A549 (cell line): ENCODE measurements around the gene PDE4D. TPM values are rescaled to one million over a fixed set of nuclear protein-coding genes. Genes with fewer than 3 reads are reported as not detected.

Experiments used
- ATAC-seq, 2 experiments: fragments of 200-7000 bp in 1 of 2; fragments of >200 bp in 1 of 2; cut with Nextera tagmentation in 1 of 2; cut with Tn5 transposase in 1 of 2; 3 replicates each; pipeline versions ENCODE4 v1.8.0 to v1.9.1; 2018 to 2020; ENCODE audit warnings: mild to moderate bottlenecking in 1 of 2, moderate library complexity in 1 of 2
- CTCF ChIA-PET: fragments of 300-600 bp; sonication (Branson Sonifier 250); formaldehyde crosslinking; extraction: SDS; loops from one replicate; lab custom pipeline; 2021; ENCODE audit warnings: antibody characterized with exemption, inconsistent platforms; lab: Yijun Ruan, JAX
- POLR2A ChIA-PET: fragments of 350-600 bp; formaldehyde crosslinking; extraction: SDS; loops from one replicate; lab custom pipeline; 2021; ENCODE audit warnings: antibody characterized with exemption, inconsistent platforms; lab: Yijun Ruan, JAX
- DNase-seq, 2 experiments: peaks; one replicate each; pipeline versions ENCODE4 v3.0.0 to v3.0.0-alpha.2; 2011 to 2016; ENCODE audit warnings: low read depth in 1 of 2, low spot score in 1 of 2
- FAIRE-seq: peaks from 2 replicates; lab custom pipeline; 2011; peaks lifted over from hg19 to GRCh38; lab: Jason Lieb, UNC
- H3K27ac ChIP-seq, 2 experiments: fragments of >200 bp; sonication (Bioruptor Twin); formaldehyde crosslinking; 3 replicates each; pipeline ENCODE4 v1.5.1; 2016 to 2017
- H3K4me1 ChIP-seq: fragments of >200 bp; sonication (Bioruptor Twin); formaldehyde crosslinking; 3 replicates; pipeline ENCODE4 v1.6.1; 2016
- H3K4me2 ChIP-seq: fragments of >200 bp; sonication (Bioruptor Twin); formaldehyde crosslinking; 3 replicates; pipeline ENCODE4 v1.6.1; 2016
- H3K4me3 ChIP-seq: fragments of >200 bp; sonication (Bioruptor Twin); formaldehyde crosslinking; 3 replicates; pipeline ENCODE4 v1.5.1; 2016
- H3K9me3 ChIP-seq: fragments of >200 bp; sonication (Bioruptor Twin); formaldehyde crosslinking; 3 replicates; pipeline ENCODE4 v1.6.1; 2016
- BHLHE40 ChIP-seq: IDR thresholded peaks from 2 replicates; pipeline ENCODE4 v1.6.1; 2012; ENCODE audit warnings: low read depth, low read length, inconsistent platforms
- CBX8 ChIP-seq: fragments of 200-600 bp; sonication (generic); IDR thresholded peaks from 2 replicates; pipeline ENCODE4 v1.6.1; 2016
- CEBPB ChIP-seq, 2 experiments: fragments of >200 bp in 1 of 2; sonication (Bioruptor Twin) in 1 of 2; formaldehyde crosslinking in 1 of 2; IDR thresholded peaks; 2 replicates each; pipeline ENCODE4 v1.6.1; 2012 to 2016
- ESRRA ChIP-seq: fragments of 150-350 bp; IDR thresholded peaks from 2 replicates; pipeline ENCODE4 v1.6.1; 2014; ENCODE audit warnings: mild to moderate bottlenecking, low read length, borderline replicate concordance
- FOSB ChIP-seq: fragments of 250-450 bp; sonication (Bioruptor Pico); IDR thresholded peaks from 2 replicates; pipeline ENCODE4 v1.5.0; 2020; ENCODE audit warnings: mild to moderate bottlenecking, moderate library complexity
- FOSL2 ChIP-seq, 2 experiments: fragments of 450-650 bp in 1 of 2; fragments of >200 bp in 1 of 2; sonication (Bioruptor Twin) in 1 of 2; formaldehyde crosslinking; IDR thresholded peaks; 2 replicates each; pipeline versions ENCODE4 v1.5.0 to v1.6.1; 2016 to 2020; ENCODE audit warnings: mild to moderate bottlenecking in 1 of 2, moderate library complexity in 1 of 2
- GATA3 ChIP-seq: IDR thresholded peaks from 2 replicates; pipeline ENCODE4 v1.6.1; 2012; ENCODE audit warnings: borderline replicate concordance
- HEYL ChIP-seq: fragments of 250-450 bp; sonication (Bioruptor Pico); IDR thresholded peaks from 2 replicates; pipeline ENCODE4 v1.8.0; 2021; ENCODE audit warnings: mild to moderate bottlenecking, moderate library complexity
- HOXB13 ChIP-seq: fragments of 250-450 bp; sonication (Bioruptor Pico); IDR thresholded peaks from 2 replicates; pipeline ENCODE4 v1.5.0; 2020; ENCODE audit warnings: low read depth, mild to moderate bottlenecking, moderate library complexity
- JUN ChIP-seq, 2 experiments: fragments of >200 bp; sonication (Bioruptor Twin); formaldehyde crosslinking; IDR thresholded peaks; 2 replicates in 1 of 2; 3 replicates in 1 of 2; pipeline ENCODE4 v1.6.1; 2016 to 2017
- JUNB ChIP-seq: fragments of >200 bp; sonication (Bioruptor Twin); formaldehyde crosslinking; IDR thresholded peaks from 2 replicates; pipeline ENCODE4 v1.6.1; 2016
- MAFK ChIP-seq: fragments of 450-650 bp; IDR thresholded peaks from 2 replicates; pipeline ENCODE4 v1.6.1; 2014; ENCODE audit not compliant: partially characterized antibody
- MAZ ChIP-seq: fragments of 150-350 bp; IDR thresholded peaks from 2 replicates; pipeline ENCODE4 v1.6.1; 2014; ENCODE audit warnings: antibody characterized with exemption, low read depth, low read length, borderline replicate concordance
- POLR2A ChIP-seq: IDR thresholded peaks from 2 replicates; pipeline ENCODE4 v1.6.1; 2012; ENCODE audit warnings: mild to moderate bottlenecking, low read length
- POLR2AphosphoS2 ChIP-seq: conservative IDR thresholded peaks from 2 replicates; pipeline ENCODE4 v1.6.1; 2012; ENCODE audit warnings: low read length, improper control_type of control experiment, inconsistent platforms
- SMC3 ChIP-seq: fragments of >200 bp; sonication (Bioruptor Twin); formaldehyde crosslinking; IDR thresholded peaks from 3 replicates; pipeline ENCODE4 v1.6.1; 2018; ENCODE audit warnings: inconsistent platforms
- SREBF2 ChIP-seq: fragments of 450-650 bp; IDR thresholded peaks from 2 replicates; pipeline ENCODE4 v1.6.1; 2014; ENCODE audit warnings: mild to moderate bottlenecking, moderate library complexity
- ZC3H11A ChIP-seq: fragments of 450-650 bp; IDR thresholded peaks from 2 replicates; pipeline ENCODE4 v1.6.1; 2014; ENCODE audit warnings: antibody characterized with exemption, mild to moderate bottlenecking
- ZSCAN20 ChIP-seq: fragments of 250-450 bp; sonication (Bioruptor Pico); IDR thresholded peaks from 2 replicates; pipeline ENCODE4 v1.8.0; 2022; ENCODE audit warnings: mild to moderate bottlenecking, moderate library complexity
- WGBS: methylation state at CpG from one replicate; pipeline ENCODE4 v1.1.6; 2017; ENCODE audit errors: missing lambda C conversion rate; 5-methylcytosine and 5-hydroxymethylcytosine counted together
- polyA plus RNA-seq, 4 experiments: library from polyadenylated mRNA; depleted of rRNA in 3 of 4; stranded (reverse); fragments of >200 nt; fragmentation: RNase III in 1 of 4; extraction: RNeasy Plus Mini Kit Qiagen cat#74134 plus additional on column Dnase treatment in 1 of 4; gene quantifications; 2 replicates in 3 of 4; 3 replicates in 1 of 4; pipeline ENCODE4 v1.2.3, GENCODE V29; 2011 to 2017
- TF ChIP-seq, protein P1 (sequence below): fragments of 250-450 bp; sonication (Bioruptor Pico); IDR thresholded peaks from 2 replicates; pipeline ENCODE4 v1.5.0; 2021; ENCODE audit warnings: mild to moderate bottlenecking, moderate library complexity, borderline replicate concordance
- TF ChIP-seq, protein P2 (sequence below): fragments of >200 bp; sonication (Bioruptor Twin); formaldehyde crosslinking; IDR thresholded peaks from 2 replicates; pipeline ENCODE4 v1.6.1; 2016
- TF ChIP-seq, protein P3 (sequence below): IDR thresholded peaks from 2 replicates; pipeline ENCODE4 v1.6.1; 2012; ENCODE audit warnings: low read depth, borderline replicate concordance

PDE4D gene
- polyA plus RNA-seq, 2 of the 4 experiments (the other 2 are of a cell fraction) = 74.0 to 213 TPM

DNA sequence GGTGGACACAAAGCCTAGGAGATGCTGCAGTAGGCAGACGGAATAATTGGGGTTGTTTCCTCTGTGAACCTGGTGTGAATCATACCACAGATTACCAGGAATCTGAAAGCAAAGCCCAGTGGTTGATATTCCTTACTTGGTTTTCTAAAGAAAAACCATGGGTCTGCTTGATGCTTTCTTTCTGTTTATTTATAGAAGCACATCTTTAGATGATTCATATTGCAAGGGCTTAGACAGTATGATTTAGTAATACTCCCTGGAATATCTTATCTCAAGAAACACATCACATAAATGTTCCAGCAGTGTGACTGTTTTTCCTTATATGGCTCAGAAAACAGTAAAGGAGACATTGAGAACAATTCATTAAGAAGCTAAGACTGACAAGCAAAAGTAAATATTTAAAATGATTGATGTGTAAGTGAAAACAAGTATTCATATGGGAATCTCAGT lies 687.4 kb downstream of the PDE4D start:
- ChIA-PET POLR2A (no interaction called here), CTCF (interaction anchor here (0.6 to 1.7 kb wide), 3 partner anchors 18 to 135 kb away, joined by 3 to 8 read pairs (median 3); no protein-coding TSS in a partner anchor)
- WGBS = 19% methylated on average over 1 of the region's 1 CpG
- ATAC-seq (peak; percentile 76 to 87), FAIRE-seq (peak; percentile 76), DNase-seq (peak in 1 of 2 experiments; percentile 74)
- Histone ChIP-seq H3K4me1 (peaks cover 81% of the 10 kb centered on the region), H3K4me3 (no peak overlapping the region), H3K9me3 (no peaks in the 10 kb centered on the region), H3K27ac (peak overlapping the region; percentile 67 to 77), H3K4me2 (peak overlapping the region; percentile 50)
- TF ChIP-seq FOSL2 (IDR thresholded peaks at IDR 0.05) (peak; percentile 75), FOSL2 (CRISPR knock-in tag; IDR thresholded peaks at IDR 0.05) (peak; percentile 77), CEBPB (IDR thresholded peaks at IDR 0.05) (peak; percentile 55 to 76; a peak in 3 of 4 replicates), GATA3 (peak; percentile 80), HOXB13 (CRISPR knock-in tag) (no peak), JUNB (peak; percentile 81), JUN (IDR thresholded peaks at IDR 0.05) (peak; percentile 16 to 46; a peak in 2 of 5 replicates), ESRRA (no peak)

DNA sequence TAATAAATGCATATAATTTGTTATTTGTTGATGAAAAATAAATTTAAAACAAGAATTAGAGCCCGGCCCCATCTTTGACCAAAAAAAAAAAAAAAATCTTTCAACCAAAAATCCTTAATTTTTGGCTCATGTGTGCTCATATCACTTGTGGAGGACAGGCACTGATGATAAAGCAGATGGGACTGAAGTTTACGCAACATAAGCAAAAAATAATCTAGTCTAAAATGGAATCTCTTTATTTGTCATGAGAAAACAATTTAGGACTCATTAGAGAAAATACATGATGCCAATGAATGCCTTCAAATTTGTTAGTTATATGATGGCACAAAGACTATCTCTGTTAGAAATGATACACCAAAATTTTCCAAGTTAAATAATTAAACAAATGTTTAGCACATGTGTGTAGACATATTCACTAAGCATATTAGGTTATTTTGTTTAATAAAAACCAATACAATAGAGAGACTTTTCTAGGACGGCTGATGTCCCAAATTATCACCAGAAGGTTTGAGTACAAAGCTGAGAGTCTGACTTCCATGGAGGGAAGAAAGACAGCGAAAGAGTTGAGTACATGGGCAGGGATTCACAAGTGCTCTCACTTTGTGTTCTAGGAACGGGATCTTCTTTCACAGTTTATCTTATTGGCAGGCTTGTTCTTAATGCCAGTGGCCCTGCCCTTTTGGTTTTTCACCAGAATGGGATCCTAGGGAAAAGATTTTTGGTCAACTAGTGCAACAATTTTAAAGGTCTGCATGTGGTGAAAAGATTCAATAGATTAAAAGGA lies 689.2 kb downstream of the PDE4D start:
- peak; percentile 95 for TF ChIP-seq MAFK
- TF ChIP-seq JUN (IDR thresholded peaks at IDR 0.05) = no peak
- TF ChIP-seq, all 56 proteins: peak for 1
- Histone ChIP-seq H3K27ac (peak overlapping the region; percentile 67 to 77; a peak in 5 of 6 replicates), H3K4me3 (no peak overlapping the region), H3K9me3 (no peaks in the 10 kb centered on the region), H3K4me1 (peaks cover 65% of the 10 kb centered on the region), H3K4me2 (peak overlapping the region; percentile 50; the same call in 2 of the 3 replicates)
- FAIRE-seq (peak; percentile 39), DNase-seq (no peak), ATAC-seq (no peak)
- CTCF ChIA-PET = interaction anchor here (1.4 kb wide), 1 partner anchor 11 kb away, joined by 5 read pairs; no protein-coding TSS in a partner anchor
- WGBS = 75% methylated on average over 5 of the region's 5 CpGs
- POLR2A ChIA-PET = no interaction called here

DNA sequence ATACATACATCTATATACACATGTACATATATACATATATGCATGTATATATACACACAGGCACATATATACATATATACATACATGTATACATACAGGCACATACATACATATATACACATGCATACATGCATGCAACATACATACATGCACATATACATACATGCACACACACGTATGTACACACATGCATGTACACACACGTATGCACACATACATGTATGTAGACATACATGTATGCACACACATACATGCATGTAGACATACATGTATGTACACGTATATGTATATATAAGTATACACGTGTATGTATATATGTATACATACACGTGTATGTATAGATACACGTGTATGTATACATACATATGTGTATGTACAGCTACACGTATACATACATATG lies 693.7 kb downstream of the PDE4D start:
- Histone ChIP-seq H3K9me3 (no peaks in the 10 kb centered on the region), H3K27ac (no peak overlapping the region), H3K4me2 (no peak overlapping the region), H3K4me3 (no peak overlapping the region), H3K4me1 (peaks cover 55% of the 10 kb centered on the region)
- CTCF ChIA-PET = no interaction called here
- WGBS = 72% methylated on average over 7 of the region's 7 CpGs
- FAIRE-seq = peak; percentile 92
- POLR2A ChIA-PET = no interaction called here
- TF ChIP-seq POLR2AphosphoS2 (peak; percentile 86; the same call in 1 of the 2 replicates), CBX8 (no peak)
- no peak for DNase-seq
- ATAC-seq = no peak

DNA sequence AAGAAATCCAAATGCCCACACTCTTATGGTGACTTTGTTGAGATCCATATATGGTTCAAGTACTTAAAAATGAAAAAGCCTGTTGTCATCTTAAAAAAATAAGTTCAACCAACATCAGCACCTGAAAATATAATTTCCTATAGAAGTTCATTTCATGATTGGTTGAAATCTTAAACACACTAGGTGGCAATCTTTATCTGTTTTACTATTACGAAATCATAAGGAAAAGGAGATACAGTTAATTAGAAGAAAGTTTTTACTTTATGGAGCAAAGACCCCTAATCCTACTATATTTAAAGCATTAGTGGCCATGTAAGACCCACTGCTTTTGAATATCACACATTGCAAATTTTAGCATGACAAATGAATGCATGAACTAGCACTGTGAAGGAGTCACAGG lies 694.7 kb downstream of the PDE4D start:
- TF ChIP-seq CEBPB (IDR thresholded peaks at IDR 0.05) (peak in 1 of 2 experiments; percentile 55; a peak in 2 of 4 replicates), BHLHE40 (no peak), SMC3 (no peak), ZSCAN20 (no peak)
- peaks cover 55% of the 10 kb centered on the region for H3K4me1 ChIP-seq
- POLR2A ChIA-PET = no interaction called here
- no peak overlapping the region for H3K4me2 ChIP-seq
- FAIRE-seq (no peak), DNase-seq (no peak), ATAC-seq (no peak)
- CTCF ChIA-PET = no interaction called here
- WGBS = 92% methylated on average over 1 of the region's 1 CpG
- peak overlapping the region; percentile 23 to 46; a peak in 3 of 6 replicates for H3K27ac ChIP-seq
- no peaks in the 10 kb centered on the region for H3K9me3 ChIP-seq
- no peak overlapping the region for H3K4me3 ChIP-seq

DNA sequence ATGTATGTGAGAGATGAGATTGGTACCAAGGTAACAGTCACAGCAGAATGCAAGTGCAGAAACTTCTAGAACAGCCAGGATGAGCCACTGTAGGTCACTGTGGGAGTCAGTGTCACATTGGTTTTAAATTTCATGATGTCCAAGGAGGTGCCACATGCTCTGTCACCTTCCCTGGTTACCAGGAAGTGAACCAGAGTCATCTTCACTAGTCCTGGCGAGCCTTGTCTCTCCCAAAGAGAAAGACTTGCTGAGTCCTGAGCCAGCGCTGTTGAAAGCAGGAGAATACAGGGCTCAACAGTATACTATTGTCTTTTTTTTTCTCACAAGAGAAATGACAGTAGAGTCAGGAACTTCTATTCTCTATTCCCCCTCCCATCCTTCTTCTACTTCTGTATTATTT lies 695.2 kb downstream of the PDE4D start:
- WGBS = 82% methylated on average over 2 of the region's 2 CpGs
- ChIA-PET CTCF (interaction anchor here (1.0 kb wide), 1 partner anchor 9 kb away, joined by 5 read pairs; no protein-coding TSS in a partner anchor), POLR2A (no interaction called here)
- ATAC-seq (no peak), DNase-seq (no peak), FAIRE-seq (no peak)
- peaks cover 55% of the 10 kb centered on the region for H3K4me1 ChIP-seq
- H3K27ac ChIP-seq = peak overlapping the region; percentile 23 to 69; a peak in 4 of 6 replicates
- no peak overlapping the region for H3K4me2 ChIP-seq
- no peaks in the 10 kb centered on the region for H3K9me3 ChIP-seq
- TF ChIP-seq ZC3H11A = no peak
- no peak for TF ChIP-seq FOSB
- TF ChIP-seq HOXB13 (CRISPR knock-in tag) = no peak
- TF ChIP-seq, protein P1, sequence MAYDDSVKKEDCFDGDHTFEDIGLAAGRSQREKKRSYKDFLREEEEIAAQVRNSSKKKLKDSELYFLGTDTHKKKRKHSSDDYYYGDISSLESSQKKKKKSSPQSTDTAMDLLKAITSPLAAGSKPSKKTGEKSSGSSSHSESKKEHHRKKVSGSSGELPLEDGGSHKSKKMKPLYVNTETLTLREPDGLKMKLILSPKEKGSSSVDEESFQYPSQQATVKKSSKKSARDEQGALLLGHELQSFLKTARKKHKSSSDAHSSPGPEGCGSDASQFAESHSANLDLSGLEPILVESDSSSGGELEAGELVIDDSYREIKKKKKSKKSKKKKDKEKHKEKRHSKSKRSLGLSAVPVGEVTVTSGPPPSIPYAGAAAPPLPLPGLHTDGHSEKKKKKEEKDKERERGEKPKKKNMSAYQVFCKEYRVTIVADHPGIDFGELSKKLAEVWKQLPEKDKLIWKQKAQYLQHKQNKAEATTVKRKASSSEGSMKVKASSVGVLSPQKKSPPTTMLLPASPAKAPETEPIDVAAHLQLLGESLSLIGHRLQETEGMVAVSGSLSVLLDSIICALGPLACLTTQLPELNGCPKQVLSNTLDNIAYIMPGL = no peak
- no peak for TF ChIP-seq POLR2A
- no peak for TF ChIP-seq MAFK
- TF ChIP-seq SREBF2 = no peak
- TF ChIP-seq, protein P2, sequence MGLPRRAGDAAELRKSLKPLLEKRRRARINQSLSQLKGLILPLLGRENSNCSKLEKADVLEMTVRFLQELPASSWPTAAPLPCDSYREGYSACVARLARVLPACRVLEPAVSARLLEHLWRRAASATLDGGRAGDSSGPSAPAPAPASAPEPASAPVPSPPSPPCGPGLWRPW = no peak
- no peak for TF ChIP-seq MAZ
- no peak for TF ChIP-seq HEYL (CRISPR knock-in tag)
- TF ChIP-seq, protein P3, sequence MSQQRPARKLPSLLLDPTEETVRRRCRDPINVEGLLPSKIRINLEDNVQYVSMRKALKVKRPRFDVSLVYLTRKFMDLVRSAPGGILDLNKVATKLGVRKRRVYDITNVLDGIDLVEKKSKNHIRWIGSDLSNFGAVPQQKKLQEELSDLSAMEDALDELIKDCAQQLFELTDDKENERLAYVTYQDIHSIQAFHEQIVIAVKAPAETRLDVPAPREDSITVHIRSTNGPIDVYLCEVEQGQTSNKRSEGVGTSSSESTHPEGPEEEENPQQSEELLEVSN = no peak
- no peak overlapping the region for H3K4me3 ChIP-seq
